ENCODE measurements around the gene CHRM4.
A peak's percentile ranks its signal among the peaks of the same experiment; 100 is the strongest.

Gene CHRM4

DNA sequence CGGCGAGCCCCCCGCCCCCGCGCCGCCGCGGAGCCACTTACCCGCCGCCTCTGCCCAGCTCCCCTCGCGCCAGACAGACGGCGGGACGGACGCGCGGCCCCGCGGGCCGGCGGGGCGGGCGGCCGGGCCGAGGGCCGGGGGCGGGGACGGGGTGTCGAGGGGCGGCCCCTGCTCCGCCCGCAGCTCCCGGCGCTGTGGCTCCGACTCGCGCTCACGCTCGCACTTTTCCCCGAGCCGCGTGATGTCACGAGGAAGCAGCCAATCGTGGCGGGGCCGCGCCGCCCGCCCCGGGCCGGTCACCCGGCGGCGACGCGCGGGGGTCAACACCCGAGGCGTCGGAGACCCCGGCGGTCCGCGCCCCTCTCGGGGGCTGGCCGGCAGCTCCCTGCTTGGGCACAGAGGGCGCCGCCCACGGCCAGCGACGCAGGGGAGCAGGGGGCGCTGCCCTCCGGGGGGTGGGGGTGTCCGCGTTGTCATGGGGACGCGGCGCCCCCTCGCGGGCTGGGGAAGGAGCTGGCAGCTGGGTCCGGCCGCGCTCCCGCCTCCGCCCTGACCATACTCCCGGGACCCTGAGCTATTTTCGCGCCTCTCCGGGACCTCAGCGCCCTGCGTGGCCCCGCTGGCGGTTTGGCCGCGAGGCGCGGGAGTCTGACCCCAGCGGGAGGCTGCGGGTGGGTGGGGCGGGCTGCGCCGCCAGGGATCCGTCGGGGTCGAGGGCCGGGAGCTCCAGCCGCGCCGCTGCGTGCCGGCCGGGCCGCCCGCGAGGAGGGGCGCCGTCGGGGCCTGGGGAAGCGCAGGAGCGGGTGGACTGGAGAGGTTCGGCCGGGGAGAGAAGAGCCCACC, at the start of gene CHRM4:
TSS of gene CHRM4 (minus strand) at position 199 of the 843 bp plus-strand sequence. CDS start 5,219 bp downstream, outside the sequence.
- peak in 25 of 56 donors; percentile 18 to 69 (median 37) for DNase-seq

DNA sequence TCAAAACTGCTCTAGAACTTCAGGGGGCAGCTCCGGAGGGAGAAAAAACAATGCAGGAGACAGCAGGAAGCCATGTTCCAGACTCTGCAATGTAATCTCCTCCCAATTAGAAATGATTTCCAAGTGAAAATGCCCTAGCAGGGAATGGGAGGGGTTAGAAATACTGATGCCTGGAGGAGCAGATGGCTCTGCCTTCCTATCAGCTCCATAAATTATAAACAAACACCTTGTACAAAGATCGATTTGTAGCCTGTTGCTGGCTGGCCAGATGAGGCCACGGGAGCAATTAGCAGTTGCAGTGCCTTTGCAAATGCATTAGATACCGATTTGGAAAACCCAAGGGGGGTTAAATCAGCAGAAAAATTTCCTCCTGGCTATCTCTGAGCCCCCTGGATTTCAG, 46.6 kb upstream of the CHRM4 start:
- DNase-seq = no peak

DNA sequence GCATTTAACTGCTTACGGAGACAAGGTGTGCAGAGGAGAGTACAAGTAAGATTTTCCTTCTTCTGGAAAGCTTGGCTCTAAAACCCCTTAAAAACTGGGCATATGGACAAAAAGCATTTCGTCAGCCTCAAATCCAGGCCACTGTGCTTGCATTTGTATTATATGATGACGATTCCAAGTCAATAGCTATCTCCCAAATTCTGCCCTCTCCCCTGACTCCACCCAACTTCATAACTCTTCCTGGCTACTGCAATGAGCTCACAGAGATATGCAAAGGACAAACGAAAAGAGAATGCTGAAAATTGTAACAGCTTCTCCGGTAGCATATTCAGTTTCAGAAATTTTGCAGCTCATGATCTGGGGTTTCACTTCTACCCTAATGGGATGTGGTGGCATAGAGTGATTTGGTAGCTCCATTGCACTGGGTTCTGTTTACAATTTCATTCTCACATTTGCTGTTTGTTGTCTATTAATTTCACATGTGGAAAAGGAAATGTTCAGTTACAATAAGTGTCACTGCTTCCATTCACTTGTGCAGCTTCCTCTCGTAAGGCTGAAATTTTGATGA, 45.6 kb upstream of the CHRM4 start:
- no peak for DNase-seq

DNA sequence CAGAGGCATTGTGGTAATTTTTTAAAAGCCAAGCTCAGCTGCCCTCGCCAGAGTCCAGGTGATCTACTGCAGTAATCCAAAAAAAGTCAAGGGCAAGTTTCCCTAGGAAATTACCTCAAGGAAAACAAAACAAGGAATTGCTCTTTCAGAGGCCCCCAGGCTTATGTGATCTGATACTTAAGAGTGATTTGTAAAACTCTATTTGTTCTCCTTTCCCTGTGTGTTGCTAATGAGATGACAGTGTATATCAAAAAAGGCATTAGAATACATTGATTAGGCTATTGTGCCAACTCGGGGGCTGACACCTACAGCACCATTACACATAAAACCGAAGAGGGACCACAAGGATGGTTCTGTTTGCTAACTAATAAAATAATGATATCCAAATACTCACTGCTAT, 44.5 kb upstream of the CHRM4 start:
- no peak for DNase-seq

DNA sequence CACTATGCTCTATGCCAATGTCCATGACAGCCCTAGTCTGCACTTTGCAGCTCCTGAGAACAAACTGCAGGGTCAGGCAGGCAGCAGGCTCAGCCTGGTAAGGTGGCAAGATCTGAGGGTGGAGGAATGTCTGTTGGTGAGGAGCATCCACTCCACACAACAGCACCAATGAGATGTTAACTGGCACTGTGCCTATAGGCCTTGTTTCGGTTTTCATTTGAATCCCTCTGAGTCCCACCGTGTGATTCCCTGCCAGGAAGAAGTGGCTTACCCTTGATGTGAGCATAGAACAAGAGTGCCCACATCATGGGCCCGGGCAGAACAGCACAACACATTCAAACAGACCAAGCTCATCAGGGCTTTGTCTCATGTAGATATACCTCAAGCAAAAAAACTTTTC, 44.1 kb upstream of the CHRM4 start:
- no peak for DNase-seq

DNA sequence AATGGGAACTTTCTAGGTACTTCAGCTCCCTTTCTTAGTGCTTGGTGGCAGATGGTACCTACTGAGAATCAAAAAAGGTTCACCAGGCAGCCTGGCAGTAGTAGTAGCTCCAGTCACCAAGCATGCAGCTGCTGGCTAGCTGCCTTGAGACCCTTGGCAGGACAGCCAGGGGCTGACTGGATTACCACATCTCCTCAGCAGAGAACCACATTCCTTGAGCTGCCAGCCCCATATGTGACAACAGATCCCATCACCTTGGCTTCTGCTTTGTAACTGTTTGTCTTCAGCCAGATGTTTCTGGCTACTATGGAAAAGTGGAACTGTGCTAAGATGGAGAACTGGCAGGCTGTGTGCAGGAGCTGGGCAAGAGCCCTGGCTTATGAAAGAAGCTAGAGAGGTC, 39.6 kb upstream of the CHRM4 start:
- DNase-seq = no peak

DNA sequence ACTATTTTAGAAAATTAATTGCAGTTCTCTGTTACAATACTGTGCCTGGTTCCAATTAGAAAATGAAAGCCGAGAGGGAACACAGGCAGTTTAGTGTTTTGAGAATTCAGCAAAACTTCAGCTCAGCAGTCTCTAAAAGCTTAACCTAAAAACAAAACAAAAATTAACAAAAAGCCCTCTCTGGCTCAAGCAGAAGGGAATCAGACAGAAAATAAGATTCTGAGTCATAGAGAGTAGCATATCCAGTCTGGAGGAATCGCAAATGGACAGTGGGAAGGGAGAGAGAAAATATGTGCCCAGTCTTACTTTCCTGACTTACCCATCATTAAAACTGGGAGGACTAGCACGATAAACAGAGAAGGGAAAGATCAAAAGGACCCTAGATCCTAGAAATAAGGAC, 38.1 kb upstream of the CHRM4 start:
- no peak for DNase-seq

DNA sequence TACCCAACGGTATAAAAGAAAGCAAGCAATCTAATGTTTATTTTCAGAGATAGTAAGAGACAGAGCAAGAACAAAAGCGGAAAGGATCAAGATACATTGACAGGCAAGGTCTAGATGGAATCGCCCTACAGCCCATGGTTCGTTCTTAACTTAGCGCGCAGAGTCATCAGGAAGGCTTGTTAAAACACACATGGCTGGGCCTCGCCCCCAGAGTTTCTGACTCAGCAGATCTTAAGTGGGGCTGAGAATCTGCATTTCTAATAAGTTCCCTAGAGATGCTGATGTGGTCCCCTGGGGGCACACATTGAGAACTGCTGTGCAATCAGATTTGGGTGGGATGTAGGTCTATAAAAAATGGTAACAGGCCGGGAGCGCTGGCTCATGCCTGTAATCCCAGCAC, 35.8 kb upstream of the CHRM4 start:
- peak in 7 of 56 donors; percentile 10 to 45 (median 31) for DNase-seq

DNA sequence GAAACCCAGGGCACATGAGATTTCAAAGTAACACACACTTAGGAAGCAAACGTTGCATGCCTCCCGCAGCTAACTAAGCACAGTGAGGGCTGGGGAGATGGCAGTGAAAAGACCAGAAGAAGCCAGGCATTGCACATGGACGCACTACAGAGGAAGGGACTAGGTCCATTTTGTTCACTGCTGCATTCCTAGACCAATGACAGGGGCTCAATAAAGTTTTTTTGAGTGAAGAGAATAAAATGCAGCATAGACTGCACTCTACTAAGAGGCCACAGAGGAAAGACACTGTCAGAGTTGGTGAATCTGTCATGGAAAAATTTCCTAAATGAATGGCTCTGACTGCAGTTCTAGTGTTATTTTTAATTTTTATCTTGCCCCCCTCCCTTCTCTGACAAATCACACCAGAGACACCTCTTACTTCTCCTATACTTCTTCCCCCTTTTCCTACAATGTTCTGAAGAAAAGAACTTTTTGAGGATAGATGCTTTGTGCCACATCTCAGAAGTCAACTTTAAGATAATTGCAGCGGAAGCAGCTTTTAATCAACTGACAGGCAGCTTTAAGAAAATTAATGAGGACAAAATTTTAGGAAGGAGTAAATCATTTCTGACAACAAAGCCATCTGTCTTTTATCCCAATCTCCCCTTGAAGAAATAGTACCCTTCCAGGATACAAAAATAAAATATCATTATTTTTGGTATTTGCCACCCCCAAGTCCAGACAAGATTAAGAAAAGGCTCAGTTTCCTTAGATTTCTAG, 34.8 kb upstream of the CHRM4 start:
- DNase-seq = no peak

DNA sequence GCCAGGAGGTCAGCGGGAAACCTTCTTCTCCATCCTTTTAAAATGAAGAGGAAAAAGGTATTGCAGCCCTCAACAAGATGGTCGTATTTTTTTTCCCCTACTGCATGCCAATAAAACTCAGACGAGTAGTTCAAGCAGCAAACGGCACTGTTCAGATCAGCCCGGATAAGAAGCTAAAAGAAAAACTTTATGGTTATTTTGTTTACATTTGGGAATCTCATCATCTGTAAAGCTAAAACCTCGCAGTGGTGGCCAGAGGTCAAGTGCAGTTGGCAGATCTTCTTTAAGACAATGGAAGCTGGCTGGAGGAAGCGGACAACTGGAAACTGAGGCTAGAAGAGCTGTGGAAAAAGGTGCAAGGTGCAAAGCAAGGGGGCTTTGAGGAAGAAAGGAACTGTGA, 31.0 kb upstream of the CHRM4 start:
- DNase-seq = no peak

DNA sequence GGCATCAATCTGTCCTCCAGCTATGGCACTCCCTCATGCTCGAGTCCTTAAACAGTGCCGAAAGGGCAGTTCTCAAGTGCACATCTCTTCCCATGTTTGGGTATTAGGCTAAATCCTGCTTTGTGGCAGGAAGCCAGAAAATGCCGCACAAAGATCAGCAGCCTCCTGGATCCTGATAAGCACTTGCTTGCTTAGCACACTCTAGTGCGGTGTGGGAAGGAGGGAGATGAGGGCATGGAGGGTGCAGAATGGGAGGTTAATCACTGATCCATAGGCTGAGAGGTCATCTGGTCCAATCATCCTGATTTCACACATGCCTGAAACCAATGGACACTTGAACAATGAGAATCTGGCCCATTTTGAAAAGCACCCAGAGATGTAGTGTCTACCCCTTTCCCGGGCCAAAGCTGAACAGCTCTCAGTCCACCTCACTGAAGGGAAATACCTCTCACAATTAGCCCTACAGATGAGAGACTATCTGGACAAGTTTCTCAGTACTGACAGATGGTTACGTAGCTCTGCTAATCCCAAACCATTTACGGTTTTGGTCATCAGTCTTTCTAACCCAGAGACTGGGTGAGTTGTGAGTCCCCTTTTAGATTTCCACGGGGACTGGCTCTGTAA, 29.8 kb upstream of the CHRM4 start:
- DNase-seq = no peak

DNA sequence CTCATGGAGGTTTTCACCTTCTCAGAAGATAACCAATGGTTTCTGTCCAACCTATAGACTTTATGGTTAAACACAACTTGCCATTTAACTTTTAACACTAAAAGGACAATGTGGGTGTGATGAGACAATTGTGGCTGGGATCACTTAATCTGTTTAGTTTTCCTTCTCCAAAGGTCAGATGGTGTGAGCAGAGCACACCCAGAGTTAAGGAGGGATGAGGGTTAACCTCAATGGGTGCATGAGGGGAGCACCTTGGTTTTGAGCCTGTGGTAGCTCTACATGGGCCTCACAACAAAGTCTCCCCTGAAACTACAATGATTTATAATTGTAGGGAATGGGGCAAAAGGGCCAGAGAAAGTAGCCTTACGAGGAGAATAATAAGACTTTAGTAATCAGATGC, 28.9 kb upstream of the CHRM4 start:
- no peak for DNase-seq

DNA sequence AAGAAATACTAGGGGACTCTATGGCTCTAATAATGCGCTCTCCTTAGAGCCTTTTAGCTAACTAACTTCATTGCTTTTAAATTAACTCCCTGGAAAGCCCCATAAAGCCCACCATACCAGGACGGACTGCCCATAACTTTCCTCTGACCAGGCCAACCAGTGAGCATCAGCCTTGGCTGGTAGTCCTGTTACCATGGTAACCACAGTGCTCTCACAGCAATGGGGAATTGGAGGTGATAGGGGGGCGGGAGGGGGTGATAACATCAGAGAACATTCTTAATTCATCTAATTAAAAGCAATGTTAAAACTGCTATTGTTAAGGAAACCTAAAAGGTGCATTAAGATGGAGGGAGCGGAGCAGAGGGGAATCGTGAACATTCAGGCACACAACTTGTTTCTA, 27.2 kb upstream of the CHRM4 start:
- DNase-seq = no peak

DNA sequence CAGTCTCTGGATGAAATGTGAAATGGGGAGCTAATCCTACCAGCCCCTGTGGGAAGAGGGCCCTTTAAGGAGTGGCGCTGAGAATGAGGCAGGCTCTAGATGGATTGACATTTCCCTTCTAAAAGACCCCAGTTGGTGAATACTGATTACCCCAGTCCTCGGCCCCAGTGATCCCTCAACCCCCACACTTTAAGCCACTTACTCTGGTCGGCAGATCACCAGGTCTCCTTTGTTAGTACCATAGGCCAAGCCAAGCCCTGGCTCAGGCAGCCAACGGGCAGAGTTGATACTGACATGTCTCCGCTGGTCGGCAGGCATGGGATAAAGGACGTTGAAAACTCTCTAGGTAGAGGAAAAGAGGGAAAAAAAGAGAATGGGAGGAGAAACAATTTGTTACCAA, 26.1 kb upstream of the CHRM4 start:
- DNase-seq = no peak

DNA sequence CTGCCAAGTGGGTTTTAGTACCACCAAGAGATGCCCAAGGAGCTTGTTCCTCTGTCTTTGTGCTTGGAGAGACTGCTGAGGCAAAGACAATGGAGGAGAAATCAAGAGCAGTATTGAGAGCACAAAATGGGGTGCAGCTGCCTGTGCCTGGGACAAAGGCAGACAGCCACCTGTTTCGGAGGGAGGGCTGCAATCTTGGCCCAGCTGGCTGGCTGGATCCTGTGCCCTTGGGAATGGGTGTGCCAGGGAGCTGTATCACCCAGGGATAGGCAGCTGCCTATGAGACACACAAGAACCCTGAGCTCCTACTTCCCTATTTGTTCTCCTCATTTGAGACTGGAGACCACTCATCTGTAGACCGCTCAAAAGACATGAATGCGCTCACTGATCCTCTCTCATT, 23.3 kb upstream of the CHRM4 start:
- DNase-seq = no peak

DNA sequence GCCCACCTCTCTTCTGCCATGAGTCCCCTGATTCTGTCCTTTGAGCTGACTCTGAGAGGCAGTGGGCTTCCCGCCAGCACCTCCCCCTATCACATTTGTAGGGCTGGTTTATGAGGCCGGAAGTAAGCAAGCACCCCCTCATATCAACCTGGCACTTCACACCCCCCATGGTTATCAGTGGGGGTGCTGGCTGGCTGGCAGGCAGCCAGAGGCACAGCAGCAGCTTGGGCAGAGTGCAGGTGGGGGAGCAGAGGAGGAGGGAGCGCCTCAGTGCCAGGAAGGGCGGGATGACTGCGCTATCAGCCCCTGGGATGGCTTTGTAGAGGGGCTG, 22.9 kb upstream of the CHRM4 start:
- DNase-seq = no peak

DNA sequence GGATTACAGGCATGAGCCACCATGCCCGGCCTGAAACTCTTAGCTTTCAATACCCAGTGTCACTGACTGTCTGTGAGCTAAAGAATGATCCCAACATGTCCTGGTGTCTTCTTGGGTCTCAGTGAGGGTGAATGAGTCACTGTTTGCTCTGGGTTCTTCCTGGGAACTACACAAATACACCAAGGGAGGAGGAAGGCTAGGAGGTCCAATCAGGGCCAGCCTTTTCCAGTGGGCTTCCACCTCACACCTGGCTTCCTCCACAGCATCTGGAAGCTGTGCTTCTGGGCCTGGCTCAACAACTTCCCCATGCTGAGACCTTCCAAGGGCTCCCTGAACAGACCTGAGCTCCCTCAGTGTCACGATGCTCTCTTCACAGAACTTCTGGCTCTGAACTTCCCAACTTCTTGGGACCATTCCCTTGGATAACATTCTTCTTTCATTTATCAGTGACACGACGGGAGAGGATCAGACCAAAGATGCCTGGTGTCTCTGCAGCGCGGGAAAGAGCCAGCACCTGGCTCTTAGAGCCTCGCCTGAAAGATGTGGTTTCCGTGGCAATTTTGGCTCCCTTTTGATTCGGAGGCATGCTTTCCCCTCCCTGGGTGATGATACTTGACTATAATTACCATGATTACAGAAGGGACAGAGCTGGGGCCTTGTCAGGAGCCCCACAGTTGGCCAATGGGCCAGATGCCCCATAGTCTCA, 22.3 kb upstream of the CHRM4 start:
- no peak for DNase-seq

DNA sequence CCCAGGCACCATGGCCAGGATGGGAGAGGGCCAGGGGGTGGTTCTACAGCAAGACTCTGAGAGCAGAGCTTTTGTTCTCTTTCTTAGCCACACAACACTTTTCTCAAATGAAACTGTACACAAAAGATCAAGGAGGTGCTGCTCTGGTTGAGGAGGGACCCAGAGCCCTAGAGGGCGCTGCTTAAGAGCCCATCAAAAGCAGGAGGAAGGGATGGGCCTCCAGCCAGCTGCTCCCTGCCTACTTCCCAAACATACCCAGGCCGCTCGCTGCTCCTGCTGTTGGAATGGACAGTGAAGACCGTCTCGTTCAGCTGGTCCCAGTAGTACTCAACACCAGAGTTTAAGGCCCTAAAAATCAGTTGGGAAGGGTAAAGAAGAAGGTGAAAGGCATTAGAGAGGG, 18.4 kb upstream of the CHRM4 start:
- peak in 1 of 56 donors; percentile 17 for DNase-seq

DNA sequence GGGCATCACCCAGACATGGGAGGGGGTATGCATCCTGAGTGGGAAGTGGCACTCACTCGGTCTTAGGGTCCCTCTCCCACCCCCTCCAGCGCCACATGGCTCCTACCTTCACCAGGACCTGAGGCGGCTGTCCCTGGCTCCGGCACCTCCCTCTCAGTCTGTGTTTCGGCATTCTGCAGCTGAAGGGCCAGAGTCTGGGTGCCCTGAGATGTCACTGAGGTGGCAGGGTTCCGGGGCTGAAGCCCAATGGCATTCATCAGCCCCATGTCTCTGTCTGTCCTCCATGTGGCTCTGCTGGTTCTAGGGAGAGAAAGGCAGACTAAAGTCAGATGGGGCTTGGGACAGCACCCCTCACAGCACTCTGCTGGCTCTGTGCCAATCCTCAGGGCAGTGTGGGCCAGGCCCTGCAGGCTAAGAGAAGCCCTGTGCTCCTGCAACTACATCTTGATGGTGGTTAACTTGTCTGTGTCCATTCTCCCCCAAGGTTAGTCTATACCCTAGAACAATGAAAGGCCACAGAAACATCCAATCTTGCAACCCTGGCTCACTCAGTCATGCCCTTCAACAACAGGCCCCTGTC, 16.9 kb upstream of the CHRM4 start:
- DNase-seq = no peak

DNA sequence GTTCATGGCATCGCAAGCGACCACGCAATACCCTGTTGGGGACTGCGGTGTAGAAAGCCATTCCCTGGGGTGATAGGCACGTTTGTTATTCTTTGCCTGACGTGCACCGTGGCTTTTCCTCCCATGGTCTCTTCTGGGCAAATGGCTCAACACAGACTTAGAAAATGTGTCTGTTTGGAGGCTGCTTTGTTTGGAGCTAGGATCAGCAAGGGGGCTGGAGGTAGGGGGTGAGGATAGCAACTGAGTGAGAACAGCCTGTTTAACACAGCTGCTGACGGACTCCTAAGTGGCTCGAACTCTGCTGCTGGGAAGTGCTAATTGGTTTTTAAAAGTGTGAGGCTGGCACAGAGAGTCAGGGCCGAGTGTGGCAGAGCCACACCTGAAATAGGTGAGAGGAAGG, 16.1 kb upstream of the CHRM4 start:
- DNase-seq = no peak

DNA sequence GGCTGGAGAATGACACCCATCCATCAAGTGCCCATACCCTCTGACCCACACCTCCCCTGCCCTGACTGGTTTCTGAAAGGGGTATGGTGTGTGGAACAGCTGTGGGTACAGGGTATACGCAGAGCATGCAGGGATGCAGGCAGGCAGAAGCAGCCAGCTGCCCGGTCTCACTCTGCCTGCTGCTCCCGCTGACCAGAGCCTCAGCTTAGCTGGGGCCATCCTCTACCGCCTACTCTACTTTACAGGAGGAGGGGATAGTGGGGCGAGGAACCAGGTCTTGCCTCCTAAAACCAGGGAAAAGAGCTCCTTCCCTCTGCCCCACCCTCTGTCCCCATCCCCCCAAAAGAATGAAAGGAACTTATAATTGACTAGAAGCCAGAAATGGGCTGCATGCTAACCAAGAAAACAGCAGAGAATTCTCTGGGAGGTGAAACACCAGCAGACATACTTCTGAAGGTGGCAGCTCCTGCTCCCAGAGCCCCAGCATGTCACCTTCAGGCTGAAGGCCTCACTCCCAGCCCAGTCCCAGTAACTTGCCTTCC, 13.0 kb upstream of the CHRM4 start:
- DNase-seq = no peak

All from nucleus accumbens (tissue), 56 donors.